ENCODE results near the gene MEMO1. TPM values are rescaled to one million over a fixed set of nuclear protein-coding genes. Genes with fewer than 3 reads are reported as not detected.
"Not testable (repeated sequence)": the region's sequence is repeated elsewhere in the genome, so short reads cannot be mapped to it uniquely, and the experiment has no call there.

MEMO1 gene
- 10 to 100 TPM; 62.2 to 62.8 TPM for total RNA-seq

GRCh38 chr2:32010670-32011484, at the start of gene MEMO1:
MEMO1 (minus strand) TSS chr2:32011008; CDS start chr2:32010247, 761 bp downstream.
- DNase-seq = peak; percentile 93
- Mint-ChIP-seq H3K9me3 (no peaks in the 10 kb centered on the region), H3K27me3 (no peaks in the 10 kb centered on the region), H3K4me3 (peak within 1 kb of the TSS; percentile 90), H3K4me1 (peaks cover 31% of the 10 kb centered on the region), H3K36me3 (peaks cover 30% of the 10 kb centered on the region), H3K27ac (peak within 1 kb of the TSS; percentile 96)

- H3K9me3 Mint-ChIP-seq = no peaks in the 10 kb centered on the region
- no peak overlapping the region for H3K27ac Mint-ChIP-seq
- no peak for DNase-seq
- no peaks in the 10 kb centered on the region for H3K27me3 Mint-ChIP-seq
- H3K4me1 Mint-ChIP-seq = peaks cover 15% of the 10 kb centered on the region
- H3K4me3 Mint-ChIP-seq = no peak overlapping the region
- H3K36me3 Mint-ChIP-seq = peaks cover 1% of the 10 kb centered on the region
Observed at GRCh38 chr2:32060266-32060665, 49.5 kb upstream of the MEMO1 start.

- H3K9me3 Mint-ChIP-seq = no peaks in the 10 kb centered on the region
- DNase-seq = no peak
- peaks cover 8% of the 10 kb centered on the region for H3K4me1 Mint-ChIP-seq
- peaks cover 1% of the 10 kb centered on the region for H3K36me3 Mint-ChIP-seq
- no peak overlapping the region for H3K4me3 Mint-ChIP-seq
- no peaks in the 10 kb centered on the region for H3K27me3 Mint-ChIP-seq
- H3K27ac Mint-ChIP-seq = no peak overlapping the region
Observed at GRCh38 chr2:32058130-32058529, 47.3 kb upstream of the MEMO1 start.

DNA sequence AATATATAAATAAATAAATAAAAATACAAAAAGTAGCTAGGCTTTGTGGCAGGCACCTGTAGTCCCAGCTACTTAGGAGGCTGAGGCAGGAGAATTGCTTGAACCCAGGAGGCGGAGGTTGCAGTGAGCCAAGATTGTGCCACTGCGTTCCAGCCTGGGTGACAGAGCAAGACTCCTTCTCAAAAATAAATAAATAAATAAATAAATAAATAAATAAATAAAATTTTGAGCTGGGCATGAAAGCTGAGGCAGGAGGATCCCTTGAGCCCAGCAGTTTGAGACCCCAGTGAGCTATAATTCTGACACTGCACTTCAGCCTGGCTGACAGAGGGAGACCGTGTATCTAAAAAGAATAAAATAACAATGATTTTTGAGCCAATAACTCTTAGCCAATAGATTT, 43.8 kb upstream of the MEMO1 start:
- not testable (repeated sequence) for H3K36me3 Mint-ChIP-seq, H3K27ac Mint-ChIP-seq, DNase-seq, H3K27me3 Mint-ChIP-seq, H3K4me3 Mint-ChIP-seq, H3K4me1 Mint-ChIP-seq, H3K9me3 Mint-ChIP-seq

DNA sequence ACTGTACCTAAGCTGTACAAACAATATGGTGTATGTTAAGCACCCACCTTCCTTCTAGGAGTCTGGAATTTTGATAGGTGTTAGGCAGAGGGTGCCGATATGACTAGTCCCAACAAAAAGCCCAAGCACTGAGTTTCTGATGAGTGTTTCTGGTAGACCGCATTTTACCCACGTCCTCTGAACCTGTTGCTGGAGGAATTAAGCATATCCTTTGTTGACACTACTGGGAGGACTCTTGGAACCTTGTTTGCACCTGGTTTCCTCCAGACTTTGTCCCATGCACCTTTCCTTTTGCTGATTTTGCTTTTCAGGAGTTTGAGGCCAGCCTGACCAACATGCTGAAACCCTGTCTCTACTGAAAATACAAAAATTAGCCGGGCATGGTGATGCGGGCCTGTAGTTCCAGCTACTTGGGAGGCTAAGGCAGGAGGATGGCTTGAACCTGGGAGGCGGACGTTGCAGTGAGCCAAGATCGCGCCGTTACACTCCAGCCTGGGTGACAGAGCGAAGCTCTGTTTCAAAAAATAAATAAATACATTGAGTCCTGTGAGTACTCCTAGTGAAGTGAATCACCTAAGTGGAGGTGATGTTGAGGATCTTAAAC, 41.1 kb upstream of the MEMO1 start:
- no peaks in the 10 kb centered on the region for H3K36me3 Mint-ChIP-seq
- no peaks in the 10 kb centered on the region for H3K9me3 Mint-ChIP-seq
- H3K27me3 Mint-ChIP-seq = no peaks in the 10 kb centered on the region
- no peak overlapping the region for H3K4me3 Mint-ChIP-seq
- no peak for DNase-seq
- peaks cover 2% of the 10 kb centered on the region for H3K4me1 Mint-ChIP-seq
- no peak overlapping the region for H3K27ac Mint-ChIP-seq

- Mint-ChIP-seq H3K9me3 (no peaks in the 10 kb centered on the region), H3K27ac (no peak overlapping the region), H3K4me3 (no peak overlapping the region), H3K4me1 (peaks cover 9% of the 10 kb centered on the region), H3K36me3 (no peaks in the 10 kb centered on the region), H3K27me3 (no peaks in the 10 kb centered on the region)
- no peak for DNase-seq
Observed at GRCh38 chr2:32043561-32043960, 32.8 kb upstream of the MEMO1 start.

DNA sequence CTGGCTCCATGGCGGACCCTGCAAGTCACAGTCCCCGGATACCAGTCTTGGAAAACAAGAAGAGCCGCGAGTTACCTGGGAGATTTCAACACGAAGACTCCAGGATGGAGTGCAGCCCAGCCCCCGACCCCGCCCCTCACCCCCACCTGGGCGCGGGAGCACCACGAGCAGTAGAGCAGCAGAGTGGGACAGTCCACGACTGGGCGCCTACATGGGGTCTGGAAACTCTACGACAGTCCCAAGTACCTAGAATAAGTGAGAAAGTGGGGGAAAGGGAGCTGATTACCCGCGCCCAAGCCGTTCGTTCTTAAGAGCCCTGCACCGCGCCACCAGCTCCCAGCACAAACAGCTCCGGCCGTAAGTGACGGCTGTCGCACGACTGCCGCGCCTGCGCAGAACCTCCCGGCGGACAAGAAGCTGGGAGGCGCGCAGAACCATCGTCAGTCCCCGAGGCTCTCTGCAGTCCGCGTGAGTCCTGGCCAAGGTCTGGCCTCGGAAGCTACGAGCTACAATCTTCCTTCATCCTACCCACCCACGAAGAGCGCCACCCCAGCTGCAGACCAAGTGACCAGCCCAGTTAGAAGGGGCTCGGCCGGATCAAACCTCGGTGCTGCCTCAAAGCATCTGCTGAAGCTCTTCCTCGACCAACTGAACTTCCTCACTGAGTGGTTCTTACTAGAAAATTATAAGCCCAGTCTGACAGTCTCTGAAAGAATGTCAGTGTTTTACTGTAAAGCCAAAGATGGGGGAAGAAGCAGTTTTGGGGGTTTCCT, 28.8 kb upstream of the MEMO1 start, which contains the start of gene DPY30:
Gene DPY30, minus strand, starts transcription at position 359 of the 773 bp plus-strand sequence. Its CDS starts 349 bp downstream, at position 10.
- H3K36me3 Mint-ChIP-seq = peaks cover under 1% of the 10 kb centered on the region
- peak within 1 kb of the TSS; percentile 87 for H3K4me3 Mint-ChIP-seq
- H3K9me3 Mint-ChIP-seq = no peaks in the 10 kb centered on the region

DNA sequence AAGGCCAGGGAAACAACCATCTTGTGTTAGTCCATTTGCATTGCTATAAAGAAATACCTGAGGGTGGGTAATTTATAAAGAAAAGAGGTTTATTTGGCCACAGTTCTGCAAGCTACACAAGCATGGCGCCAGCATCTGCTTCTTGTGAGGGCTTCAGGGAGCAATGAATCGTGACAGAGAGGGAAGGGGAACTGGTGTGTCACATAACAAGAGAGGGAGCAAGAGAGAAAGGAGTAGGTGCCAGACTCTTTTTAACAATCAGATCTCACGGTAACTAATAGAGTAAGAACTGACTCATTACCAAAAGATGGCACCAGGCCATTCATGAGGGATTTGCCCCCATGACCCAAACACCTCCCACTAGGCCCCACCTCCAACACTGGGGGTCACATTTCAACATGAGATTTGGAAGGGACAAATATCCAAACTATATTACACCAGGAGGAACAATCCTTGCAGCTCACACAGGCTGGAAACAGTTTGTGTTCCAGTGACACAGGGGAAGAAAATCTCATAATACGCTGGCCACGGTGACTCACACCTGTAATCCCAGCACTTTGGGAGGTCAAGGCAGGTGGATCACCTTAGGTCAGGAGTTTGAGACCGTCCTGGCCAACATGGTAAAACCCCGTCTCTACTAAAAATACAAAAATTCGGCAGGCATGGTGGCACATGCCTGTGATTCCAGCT, 23.5 kb upstream of the MEMO1 start:
- not testable (repeated sequence) for H3K27ac Mint-ChIP-seq, DNase-seq, H3K4me3 Mint-ChIP-seq, H3K27me3 Mint-ChIP-seq, H3K9me3 Mint-ChIP-seq
- Mint-ChIP-seq H3K4me1 (peaks cover 18% of the 10 kb centered on the region), H3K36me3 (peaks cover 14% of the 10 kb centered on the region)

More for the DNA sequence above, 28.8 kb upstream of the MEMO1 start, which contains the start of gene DPY30:
- Mint-ChIP-seq H3K27ac (peak within 1 kb of the TSS; percentile 91), H3K27me3 (no peaks in the 10 kb centered on the region), H3K4me1 (peaks cover 11% of the 10 kb centered on the region)
- peak; percentile 92 for DNase-seq

- H3K4me1 Mint-ChIP-seq, H3K36me3 Mint-ChIP-seq, H3K27me3 Mint-ChIP-seq, DNase-seq, H3K4me3 Mint-ChIP-seq, H3K9me3 Mint-ChIP-seq, H3K27ac Mint-ChIP-seq: not testable (repeated sequence)
Observed at GRCh38 chr2:32018789-32019482, 8.1 kb upstream of the MEMO1 start.

- Mint-ChIP-seq H3K27me3 (no peaks in the 10 kb centered on the region), H3K9me3 (no peaks in the 10 kb centered on the region), H3K36me3 (peaks cover 20% of the 10 kb centered on the region), H3K27ac (peak overlapping the region; percentile 38), H3K4me3 (no peak overlapping the region), H3K4me1 (peaks cover 19% of the 10 kb centered on the region)
- no peak for DNase-seq
Observed at GRCh38 chr2:32012872-32013271, 2.1 kb upstream of the MEMO1 start.

DNA sequence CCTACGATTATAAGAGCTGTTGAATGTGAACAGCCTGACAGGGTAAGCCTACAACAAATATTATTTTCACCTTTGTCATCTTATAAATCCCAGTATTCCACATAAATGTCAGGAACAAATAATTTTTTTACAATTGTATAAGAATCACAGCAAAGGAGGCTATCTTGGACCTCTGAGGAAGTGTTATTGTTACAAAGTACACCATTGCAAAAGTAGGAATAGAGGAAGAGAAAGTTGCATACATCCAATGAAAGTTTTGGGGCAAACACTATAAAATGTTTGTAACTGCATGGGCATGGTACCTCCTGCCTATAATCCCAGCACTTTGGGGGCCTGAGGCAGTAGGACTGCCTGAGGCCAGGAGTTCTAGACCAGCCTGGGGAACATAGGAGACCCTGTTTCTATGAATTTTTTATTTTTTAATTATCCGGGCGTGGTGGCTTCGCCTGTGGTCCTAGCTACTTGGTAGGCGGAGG, 715 bp upstream of the MEMO1 start:
- Mint-ChIP-seq H3K9me3 (no peaks in the 10 kb centered on the region), H3K36me3 (peaks cover 26% of the 10 kb centered on the region), H3K27me3 (no peaks in the 10 kb centered on the region), H3K27ac (peak overlapping the region; percentile 96), H3K4me1 (peaks cover 27% of the 10 kb centered on the region), H3K4me3 (peak overlapping the region; percentile 90)
- no peak for DNase-seq

DNA sequence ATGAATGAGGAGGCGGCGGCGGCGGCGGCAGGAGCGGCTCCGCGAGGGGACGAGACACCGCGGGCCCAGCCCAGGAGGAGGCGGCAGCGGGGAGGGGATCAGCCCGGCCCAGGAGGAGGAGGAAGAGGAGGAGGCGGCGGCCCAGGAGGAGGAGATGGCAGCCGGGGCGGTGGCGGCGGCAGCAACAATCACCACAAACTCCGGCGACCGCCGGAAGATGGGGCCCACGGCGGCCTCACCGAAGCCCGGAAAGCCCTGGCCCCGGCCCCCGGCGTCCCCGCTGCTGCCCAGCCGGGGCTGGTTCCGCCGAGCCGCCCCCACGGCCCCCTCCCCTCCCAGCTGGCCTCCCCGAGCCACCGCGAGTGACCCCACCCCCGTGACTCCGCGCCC, 533 bp downstream of the MEMO1 start:
- not testable (repeated sequence) for H3K27ac Mint-ChIP-seq, H3K9me3 Mint-ChIP-seq, H3K27me3 Mint-ChIP-seq
- peaks cover 37% of the 10 kb centered on the region for H3K4me1 Mint-ChIP-seq
- peaks cover 34% of the 10 kb centered on the region for H3K36me3 Mint-ChIP-seq
- H3K4me3 Mint-ChIP-seq = peak overlapping the region; percentile 56
- peak; percentile 73 for DNase-seq

DNA sequence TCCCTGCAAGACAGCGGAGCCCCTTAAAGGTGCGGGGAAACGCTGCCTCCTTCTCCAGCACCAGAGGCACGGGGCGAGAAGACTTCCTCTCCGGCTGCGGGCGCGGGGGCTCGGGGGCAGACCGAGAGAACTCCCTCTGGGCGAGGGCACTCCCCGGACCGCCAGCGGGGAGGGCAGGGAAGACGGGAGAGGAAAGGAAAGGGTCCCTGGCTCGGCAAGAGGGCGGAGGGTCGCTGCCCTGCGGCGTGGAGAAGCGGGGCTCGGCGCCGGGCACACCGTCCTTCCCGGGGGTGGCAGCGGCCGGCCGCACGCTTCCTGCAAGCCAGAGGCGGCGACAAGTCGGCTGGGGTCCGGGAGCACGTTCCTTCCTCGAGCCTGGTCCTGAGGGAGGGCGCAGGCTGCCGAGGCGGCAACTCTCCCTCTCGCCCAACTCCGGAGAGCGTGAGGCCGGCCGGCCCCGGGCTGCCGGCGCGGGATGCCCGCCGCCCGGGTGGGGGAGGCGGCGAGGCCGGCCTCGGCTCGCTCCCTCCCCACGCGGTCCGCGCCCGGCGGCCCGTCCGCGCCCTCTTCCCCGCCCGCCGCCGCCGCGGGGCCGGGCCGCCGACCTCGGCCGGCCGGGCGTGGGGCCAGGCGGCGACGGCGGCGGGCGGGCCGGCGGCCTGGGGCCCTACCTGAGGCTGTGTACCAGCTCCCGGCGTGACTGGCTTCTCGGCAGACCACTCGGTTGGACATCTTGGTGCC, 1.1 kb downstream of the MEMO1 start:
- Mint-ChIP-seq H3K9me3 (no peaks in the 10 kb centered on the region), H3K27me3 (no peaks in the 10 kb centered on the region), H3K36me3 (peaks cover 40% of the 10 kb centered on the region), H3K4me3 (peak overlapping the region; percentile 96), H3K27ac (peak overlapping the region; percentile 94), H3K4me1 (peaks cover 43% of the 10 kb centered on the region)
- DNase-seq = peak; percentile 49

All from activated naive CD8-positive, alpha-beta T cell treated with anti-CD3 and anti-CD28 coated beads for 36 hours (primary cell).